K562 (cell line): ENCODE data around the gene ENDOG. TPM values are rescaled to one million over a fixed set of nuclear protein-coding genes. Genes with fewer than 3 reads are reported as not detected.

Experiments used
- ESRRA ChIP-seq: fragments of 450-650 bp; IDR thresholded peaks from 2 replicates; pipeline ENCODE4 v1.6.1; 2014; ENCODE audit warnings: low read depth, mild to moderate bottlenecking, moderate library complexity, borderline replicate concordance
- ETV1 ChIP-seq: fragments of 450-650 bp; conservative IDR thresholded peaks from 2 replicates; pipeline ENCODE4 v1.6.1; 2016; ENCODE audit warnings: missing genetic modification characterization, control low read depth, low read depth, missing compliant biosample characterization
- KLF1 ChIP-seq: fragments of 450-650 bp; IDR thresholded peaks from 2 replicates; pipeline ENCODE4 v1.6.1; 2016; ENCODE audit warnings: missing genetic modification characterization, missing compliant biosample characterization
- NCOR1 ChIP-seq: fragments of 450-650 bp; IDR thresholded peaks from 2 replicates; pipeline ENCODE4 v1.6.1; 2016; ENCODE audit warnings: mild to moderate bottlenecking, moderate library complexity
- SP1 ChIP-seq: sonication (generic); formaldehyde crosslinking; IDR thresholded peaks from 2 replicates; pipeline ENCODE4 v1.8.1; 2022; ENCODE audit warnings: mild to moderate bottlenecking, missing genetic modification reagents
- SRSF7 ChIP-seq: fragments of 200-400 bp; formaldehyde crosslinking; optimal IDR thresholded peaks from 2 replicates; pipeline ENCODE3; 2017; ENCODE audit warnings: mild to moderate bottlenecking, low read depth, low read length
- XRCC3 ChIP-seq: fragments of 450-650 bp; IDR thresholded peaks from 2 replicates; pipeline ENCODE4 v1.6.1; 2017; ENCODE audit warnings: mild to moderate bottlenecking, moderate library complexity
- ZNF316 ChIP-seq: fragments of 450-650 bp; IDR thresholded peaks from 2 replicates; pipeline ENCODE4 v1.6.1; 2016
- ZNF57 ChIP-seq: fragments of 450-650 bp; formaldehyde crosslinking; IDR thresholded peaks from 2 replicates; pipeline ENCODE4 v1.4.0; 2020; ENCODE audit warnings: mild to moderate bottlenecking, moderate library complexity
- ZSCAN32 ChIP-seq: fragments of 450-650 bp; formaldehyde crosslinking; IDR thresholded peaks from 2 replicates; pipeline ENCODE4 v1.4.0; 2020; ENCODE audit warnings: mild to moderate bottlenecking, moderate library complexity
- polyA plus RNA-seq, 8 experiments: library from polyadenylated mRNA; depleted of rRNA in 4 of 8; stranded (reverse) in 5 of 8; unstranded in 3 of 8; fragments of >200 nt; fragmentation: Nextera tagmentation in 2 of 8; fragmentation: Illumina TruSeq in 1 of 8; extraction: Ambion mirVana in 2 of 8; extraction: Trizol in 1 of 8; gene quantifications; 2 replicates each; pipeline versions ENCODE4 v1.2.1 to v1.2.3, GENCODE V29; 2011 to 2014; ENCODE audit warnings: inconsistent platforms in 1 of 8, missing spikeins in 1 of 8
- total RNA-seq, 7 experiments: library from RNA; depleted of rRNA in 6 of 7; stranded (reverse); fragments of >200 nt in 6 of 7; fragmentation: Illumina TruSeq in 2 of 7; extraction: Trizol in 2 of 7; gene quantifications; 2 replicates each; pipeline versions ENCODE4 v1.2.1 to v1.2.3, GENCODE V29; 2011 to 2021; ENCODE audit warnings: low replicate concordance in 1 of 7
- TF ChIP-seq, protein P1 (sequence below): fragments of 250-450 bp; sonication (Bioruptor Pico); IDR thresholded peaks from 2 replicates; pipeline ENCODE4 v1.5.0; 2021; ENCODE audit warnings: mild to moderate bottlenecking, moderate library complexity
- TF ChIP-seq, protein P2 (sequence below): fragments of 200-800 bp; sonication (Bioruptor generic); IDR thresholded peaks from 2 replicates; pipeline ENCODE4 v1.6.1; 2017; ENCODE audit warnings: missing genetic modification characterization, missing compliant biosample characterization
- TF ChIP-seq, protein P3 (sequence below), 2 experiments: fragments of 450-650 bp in 1 of 2; sonication (generic) in 1 of 2; formaldehyde crosslinking; conservative IDR thresholded peaks; 2 replicates each; pipeline versions ENCODE4 v1.4.0 to v1.8.1; 2020 to 2022; ENCODE audit warnings: mild to moderate bottlenecking in 1 of 2, missing genetic modification reagents in 1 of 2
- TF ChIP-seq, protein P4 (sequence below): IDR thresholded peaks from 3 replicates; pipeline ENCODE4 v1.6.1; 2011; ENCODE audit warnings: borderline replicate concordance, mild to moderate bottlenecking; ENCODE audit not compliant: insufficient read length, insufficient read depth
- TF ChIP-seq, protein P5 (sequence below): fragments of 450-650 bp; formaldehyde crosslinking; IDR thresholded peaks from 2 replicates; pipeline ENCODE4 v1.4.0; 2022; ENCODE audit warnings: mild to moderate bottlenecking, moderate library complexity

ENDOG gene
- total and polyA plus RNA-seq, 9 of the 15 experiments (the other 6 are each of a cell fraction or from before 2014, with no cell fraction given), result 1.2 to 91.0 (median 25.5) TPM

DNA sequence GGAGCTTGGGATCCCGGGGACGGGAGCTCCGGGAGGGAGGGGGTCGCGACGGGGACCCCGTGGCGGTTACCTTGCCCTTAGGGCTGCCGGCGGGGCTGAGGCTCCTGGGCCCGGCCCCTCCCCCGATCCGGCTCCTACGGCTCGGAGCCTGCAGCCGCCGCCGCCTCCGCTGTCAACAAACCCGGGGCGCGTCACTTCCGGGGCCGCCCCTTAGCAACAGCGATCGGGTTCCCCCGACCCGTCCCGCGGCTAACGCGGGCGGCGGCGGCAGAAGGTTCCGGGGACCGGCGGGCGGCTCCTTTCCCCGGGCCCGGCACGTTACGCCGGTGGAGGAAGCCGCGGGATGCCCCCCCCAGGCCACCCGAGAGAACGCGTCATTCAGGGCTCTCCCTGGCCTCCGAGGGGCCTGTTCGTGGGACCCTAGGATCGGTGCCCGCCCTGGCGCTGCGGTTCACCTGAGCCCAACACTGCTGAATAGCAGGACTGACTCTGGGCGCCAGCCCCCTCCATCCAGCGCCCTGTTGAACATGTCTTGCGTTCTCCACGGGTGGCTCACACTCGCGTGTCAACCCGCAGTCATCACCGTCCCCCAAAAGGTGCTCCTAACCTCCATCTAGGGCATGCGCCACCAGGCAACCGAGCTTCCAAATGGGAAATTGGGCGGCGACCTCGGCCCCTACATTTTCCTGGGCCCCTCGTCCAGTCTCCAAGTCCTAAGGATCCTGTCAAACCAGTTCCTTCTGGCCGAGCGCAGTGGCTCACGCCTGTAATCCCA is 46.4 kb upstream of the ENDOG start, which contains the start of gene ZER1 (continued):
- TF ChIP-seq, protein P1, sequence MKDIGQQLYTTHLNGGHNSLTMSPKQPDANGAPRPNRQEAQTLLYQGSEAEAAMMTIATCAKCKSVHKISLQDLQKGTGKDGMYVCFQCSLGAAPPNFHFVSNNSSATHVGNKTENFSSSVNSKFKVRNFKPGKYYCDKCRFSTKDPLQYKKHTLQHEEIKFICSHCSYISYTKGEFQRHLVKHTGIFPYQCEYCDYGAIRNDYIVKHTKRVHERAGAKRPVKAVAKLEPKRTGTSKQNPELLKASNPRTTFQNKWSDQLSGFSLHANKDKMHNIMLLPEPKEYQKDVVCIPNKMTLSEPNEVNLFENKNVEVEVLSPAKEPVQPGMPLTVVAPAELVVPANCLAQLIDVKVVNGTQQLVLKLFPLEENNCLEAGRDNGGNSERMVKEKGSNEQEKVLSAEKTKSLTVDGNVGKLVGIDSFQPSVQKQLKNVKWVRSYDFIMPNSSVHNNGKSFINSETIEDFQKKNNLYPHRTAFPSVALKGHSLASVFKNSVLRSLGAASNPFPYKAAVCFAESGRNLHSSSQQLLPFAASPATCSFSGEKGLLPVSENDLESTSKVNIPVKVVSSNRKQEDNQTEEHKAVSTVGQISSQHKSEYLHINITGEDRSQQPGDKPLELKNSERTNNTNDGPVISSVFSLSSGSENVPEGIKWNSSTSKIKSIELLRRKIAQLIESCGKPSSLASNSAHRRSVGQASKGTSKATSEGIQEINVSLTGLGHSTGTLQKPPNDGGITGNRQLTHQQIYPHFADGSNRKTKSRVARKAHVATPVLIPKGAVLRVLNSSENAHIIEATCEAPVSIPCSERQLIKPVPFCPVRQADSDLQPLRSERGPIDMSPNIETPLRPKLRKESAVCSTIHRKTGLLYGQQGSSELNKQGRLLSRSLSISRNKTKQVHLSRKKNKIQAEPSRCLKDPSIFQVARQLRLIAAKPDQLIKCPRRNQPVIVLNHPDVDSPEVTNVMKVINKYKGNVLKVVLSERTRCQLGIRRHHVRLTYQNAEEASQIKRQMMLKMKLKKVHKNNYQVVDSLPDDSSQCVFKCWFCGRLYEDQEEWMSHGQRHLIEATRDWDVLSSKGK (CRISPR knock-in tag), result no peak
- TF ChIP-seq, protein P2, sequence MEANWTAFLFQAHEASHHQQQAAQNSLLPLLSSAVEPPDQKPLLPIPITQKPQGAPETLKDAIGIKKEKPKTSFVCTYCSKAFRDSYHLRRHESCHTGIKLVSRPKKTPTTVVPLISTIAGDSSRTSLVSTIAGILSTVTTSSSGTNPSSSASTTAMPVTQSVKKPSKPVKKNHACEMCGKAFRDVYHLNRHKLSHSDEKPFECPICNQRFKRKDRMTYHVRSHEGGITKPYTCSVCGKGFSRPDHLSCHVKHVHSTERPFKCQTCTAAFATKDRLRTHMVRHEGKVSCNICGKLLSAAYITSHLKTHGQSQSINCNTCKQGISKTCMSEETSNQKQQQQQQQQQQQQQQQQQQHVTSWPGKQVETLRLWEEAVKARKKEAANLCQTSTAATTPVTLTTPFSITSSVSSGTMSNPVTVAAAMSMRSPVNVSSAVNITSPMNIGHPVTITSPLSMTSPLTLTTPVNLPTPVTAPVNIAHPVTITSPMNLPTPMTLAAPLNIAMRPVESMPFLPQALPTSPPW (CRISPR knock-in tag), result peak; percentile 88
- TF ChIP-seq, protein P3, sequence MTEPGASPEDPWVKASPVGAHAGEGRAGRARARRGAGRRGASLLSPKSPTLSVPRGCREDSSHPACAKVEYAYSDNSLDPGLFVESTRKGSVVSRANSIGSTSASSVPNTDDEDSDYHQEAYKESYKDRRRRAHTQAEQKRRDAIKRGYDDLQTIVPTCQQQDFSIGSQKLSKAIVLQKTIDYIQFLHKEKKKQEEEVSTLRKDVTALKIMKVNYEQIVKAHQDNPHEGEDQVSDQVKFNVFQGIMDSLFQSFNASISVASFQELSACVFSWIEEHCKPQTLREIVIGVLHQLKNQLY (CRISPR knock-in tag; conservative IDR thresholded peaks at IDR 0.05), result no peak
- no peak for TF ChIP-seq XRCC3
- TF ChIP-seq SP1 (CRISPR knock-in tag), result peak; percentile 98
- no peak for TF ChIP-seq ZSCAN32 (CRISPR knock-in tag)
- TF ChIP-seq, protein P4, sequence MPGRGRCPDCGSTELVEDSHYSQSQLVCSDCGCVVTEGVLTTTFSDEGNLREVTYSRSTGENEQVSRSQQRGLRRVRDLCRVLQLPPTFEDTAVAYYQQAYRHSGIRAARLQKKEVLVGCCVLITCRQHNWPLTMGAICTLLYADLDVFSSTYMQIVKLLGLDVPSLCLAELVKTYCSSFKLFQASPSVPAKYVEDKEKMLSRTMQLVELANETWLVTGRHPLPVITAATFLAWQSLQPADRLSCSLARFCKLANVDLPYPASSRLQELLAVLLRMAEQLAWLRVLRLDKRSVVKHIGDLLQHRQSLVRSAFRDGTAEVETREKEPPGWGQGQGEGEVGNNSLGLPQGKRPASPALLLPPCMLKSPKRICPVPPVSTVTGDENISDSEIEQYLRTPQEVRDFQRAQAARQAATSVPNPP, result no peak
- TF ChIP-seq KLF1 (tag), result 0 out of 2 replicates have a peak, but pooled peaks have one; percentile 25
- no peak for TF ChIP-seq ZNF57 (CRISPR knock-in tag)
- TF ChIP-seq, protein P5, sequence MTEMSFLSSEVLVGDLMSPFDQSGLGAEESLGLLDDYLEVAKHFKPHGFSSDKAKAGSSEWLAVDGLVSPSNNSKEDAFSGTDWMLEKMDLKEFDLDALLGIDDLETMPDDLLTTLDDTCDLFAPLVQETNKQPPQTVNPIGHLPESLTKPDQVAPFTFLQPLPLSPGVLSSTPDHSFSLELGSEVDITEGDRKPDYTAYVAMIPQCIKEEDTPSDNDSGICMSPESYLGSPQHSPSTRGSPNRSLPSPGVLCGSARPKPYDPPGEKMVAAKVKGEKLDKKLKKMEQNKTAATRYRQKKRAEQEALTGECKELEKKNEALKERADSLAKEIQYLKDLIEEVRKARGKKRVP (CRISPR knock-in tag), result 0 out of 2 replicates have a peak, but pooled peaks have one; percentile 14
- TF ChIP-seq ZNF316, result no peak
- TF ChIP-seq ESRRA, result peak; percentile 80
- no peak for TF ChIP-seq SRSF7
- TF ChIP-seq NCOR1, result peak; percentile 66
- TF ChIP-seq ETV1 (tag), result peak; percentile 44; the same call in 1 of the 2 replicates
